Measurements from ENCODE around the gene COG6. TPM values are rescaled to one million over a fixed set of nuclear protein-coding genes. Genes with fewer than 3 reads are reported as not detected.

The COG6 gene
- total RNA-seq, 6 experiments from 2014 or later = 8.6 to 15.2 (median 12.2) TPM

- no peaks in the 10 kb centered on the region for H3K36me3 ChIP-seq
- no peaks in the 10 kb centered on the region for H3K27me3 ChIP-seq
- no peak overlapping the region for H3K4me3 ChIP-seq
- ATAC-seq (no peak), DNase-seq (no peak)
- H3K9me3 ChIP-seq = no peaks in the 10 kb centered on the region
- intact Hi-C loops (cut with DNase I) = no loop called here
- no peak for TF ChIP-seq CTCF (IDR thresholded peaks at IDR 0.05)
- no peak for TF ChIP-seq POLR2A (IDR thresholded peaks at IDR 0.05)
- peaks cover 0 to 3% (median 0%) of the 10 kb centered on the region in 4 donors for H3K4me1 ChIP-seq
- 53% methylated on average over 4 of the region's 4 CpGs for WGBS (ENCODE audit: insufficient coverage, low coverage, low lambda C conversion rate, missing lambda C conversion rate)
- no peak overlapping the region for H3K27ac ChIP-seq
Measured at GRCh38 chr13:39773833-39774232, 118.4 kb downstream of the COG6 start.

- DNase-seq = no peak
- no peaks in the 10 kb centered on the region for H3K9me3 ChIP-seq
- no peak overlapping the region for H3K4me3 ChIP-seq
- H3K27me3 ChIP-seq = no peaks in the 10 kb centered on the region
- H3K36me3 ChIP-seq = no peaks in the 10 kb centered on the region
- no peaks in the 10 kb centered on the region for H3K4me1 ChIP-seq
- H3K27ac ChIP-seq = no peak overlapping the region
- intact Hi-C loops (cut with DNase I) = no loop called here
- ATAC-seq = no peak
- TF ChIP-seq POLR2A (IDR thresholded peaks at IDR 0.05) (no peak), CTCF (IDR thresholded peaks at IDR 0.05) (no peak)
- 40% methylated on average over 3 of the region's 3 CpGs for WGBS (ENCODE audit: insufficient coverage, low coverage, low lambda C conversion rate, missing lambda C conversion rate)
Measured at GRCh38 chr13:39776439-39776838, 121.0 kb downstream of the COG6 start.

GRCh38 chr13:39777021-39777420, 121.6 kb downstream of the COG6 start:
- no peak overlapping the region for H3K27ac ChIP-seq
- intact Hi-C loops (cut with DNase I) = no loop called here
- no peaks in the 10 kb centered on the region for H3K9me3 ChIP-seq
- no peaks in the 10 kb centered on the region for H3K36me3 ChIP-seq
- TF ChIP-seq POLR2A (IDR thresholded peaks at IDR 0.05) (no peak), CTCF (IDR thresholded peaks at IDR 0.05) (no peak)
- no peaks in the 10 kb centered on the region for H3K4me1 ChIP-seq
- H3K4me3 ChIP-seq = no peak overlapping the region
- H3K27me3 ChIP-seq = no peaks in the 10 kb centered on the region
- ATAC-seq = no peak
- WGBS (ENCODE audit: insufficient coverage, low coverage, low lambda C conversion rate, missing lambda C conversion rate) = 38% methylated on average over 1 of the region's 1 CpG
- DNase-seq = no peak

- ATAC-seq (peak in 2 of 4 donors; percentile 40 to 54), DNase-seq (no peak)
- Histone ChIP-seq H3K9me3 (no peaks in the 10 kb centered on the region), H3K4me3 (no peak overlapping the region), H3K36me3 (no peaks in the 10 kb centered on the region), H3K27ac (no peak overlapping the region), H3K4me1 (no peaks in the 10 kb centered on the region), H3K27me3 (no peaks in the 10 kb centered on the region)
- 84% methylated on average over 2 of the region's 2 CpGs for WGBS (ENCODE audit: insufficient coverage, low coverage, low lambda C conversion rate, missing lambda C conversion rate)
- TF ChIP-seq CTCF (IDR thresholded peaks at IDR 0.05) = peak in 3 of 4 donors; percentile 7 to 13 (median 8)
- TF ChIP-seq POLR2A (IDR thresholded peaks at IDR 0.05) = no peak
- intact Hi-C loops (cut with DNase I) = no loop called here
Measured at GRCh38 chr13:39777527-39778061, 122.1 kb downstream of the COG6 start.
